Activated naive CD4-positive, alpha-beta T cell treated with anti-CD3 and anti-CD28 coated beads, Interleukin-2, amount 10 ng/mL, durations not matched to agents 7 days and 5 days (primary cell): Measurements from ENCODE around the gene RHOG.

Source experiments
- CTCF ChIA-PET: fragments of 350-600 bp; sonication (Branson Sonifier 250); formaldehyde crosslinking; loops from one replicate; lab custom pipeline; 2021; ENCODE audit warnings: antibody characterized with exemption; lab: Charles Lee
- DNase-seq: peaks from one replicate; pipeline ENCODE4 v3.0.0-alpha.2; 2020
- H3K27ac Mint-ChIP-seq: one replicate; pipeline ENCODE4 v1.8.0; 2021; ENCODE audit warnings: mild to moderate bottlenecking, moderate library complexity, mixed read lengths
- H3K27me3 Mint-ChIP-seq: one replicate; pipeline ENCODE4 v1.8.0; 2021; ENCODE audit warnings: mild to moderate bottlenecking, mixed read lengths
- H3K36me3 Mint-ChIP-seq: one replicate; pipeline ENCODE4 v1.8.0; 2021; ENCODE audit warnings: mixed read lengths
- H3K4me1 Mint-ChIP-seq: one replicate; pipeline ENCODE4 v1.8.0; 2021; ENCODE audit warnings: mixed read lengths
- H3K4me3 Mint-ChIP-seq: one replicate; pipeline ENCODE4 v1.8.0; 2021; ENCODE audit warnings: mild to moderate bottlenecking, moderate library complexity, mixed read lengths
- H3K9me3 Mint-ChIP-seq: one replicate; pipeline ENCODE4 v1.8.0; 2021; ENCODE audit warnings: mixed read lengths

Gene RHOG

DNA sequence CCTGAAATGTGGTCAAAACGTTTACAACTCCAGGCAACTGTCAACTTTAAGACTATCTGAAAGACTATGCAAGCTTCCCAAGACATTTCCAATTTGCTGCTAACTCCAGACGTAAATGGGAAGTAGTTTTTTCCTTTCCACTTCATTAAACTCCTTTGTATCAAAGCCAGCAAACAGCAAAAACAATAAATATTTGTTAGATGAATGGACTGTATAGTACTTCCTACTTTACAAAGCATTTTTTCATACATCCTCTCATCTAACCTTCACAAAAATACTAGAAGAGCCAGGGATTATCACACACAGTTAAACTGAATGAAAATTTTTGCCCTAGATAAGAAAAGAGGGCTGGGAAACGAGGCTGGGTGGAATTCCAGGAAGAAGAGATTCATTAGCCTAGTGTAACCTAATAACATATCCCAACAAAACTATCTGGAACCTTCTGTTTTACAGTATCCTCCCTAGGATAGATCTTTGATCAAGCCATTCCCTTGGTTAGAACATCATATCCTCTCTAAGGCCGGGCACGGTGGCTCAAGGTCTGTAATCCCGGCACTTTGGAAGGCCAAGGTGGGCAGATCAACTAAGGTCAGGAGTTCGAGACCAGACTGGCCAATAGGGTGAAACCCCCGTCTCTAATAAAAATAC lies 53.9 kb downstream of the RHOG start:
- H3K27me3 Mint-ChIP-seq: no peaks in the 10 kb centered on the region
- no peak overlapping the region for H3K4me3 Mint-ChIP-seq
- no peak for DNase-seq
- H3K9me3 Mint-ChIP-seq: no peaks in the 10 kb centered on the region
- H3K36me3 Mint-ChIP-seq: peaks cover 27% of the 10 kb centered on the region
- CTCF ChIA-PET: interaction anchor here (4.9 kb wide), 1 partner anchor 21 kb away, joined by 34 read pairs; the partner anchor contains the start of gene PGAP2
- H3K4me1 Mint-ChIP-seq: peaks cover 65% of the 10 kb centered on the region
- peak overlapping the region; percentile 78 for H3K27ac Mint-ChIP-seq

DNA sequence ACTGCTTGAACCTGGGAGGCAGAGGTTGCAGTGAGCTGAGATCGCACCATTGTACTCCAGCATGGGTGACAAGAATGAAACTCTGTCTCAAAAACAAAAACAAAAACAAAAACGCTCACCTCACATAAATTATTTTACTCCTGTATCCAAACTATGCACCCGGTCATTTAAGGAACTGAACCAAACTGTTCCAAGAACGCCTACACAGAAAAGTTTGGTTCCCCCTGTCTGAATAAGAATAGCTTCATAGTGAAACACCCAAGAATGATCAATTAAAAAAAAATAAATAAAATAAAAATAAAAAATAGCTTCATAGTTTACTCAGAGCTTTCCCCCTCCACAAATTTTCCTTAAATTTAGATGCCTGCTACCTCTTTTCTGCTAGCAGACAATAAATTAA lies 57.1 kb downstream of the RHOG start:
- no peaks in the 10 kb centered on the region for H3K27me3 Mint-ChIP-seq
- peak overlapping the region; percentile 61 for H3K27ac Mint-ChIP-seq
- no peaks in the 10 kb centered on the region for H3K9me3 Mint-ChIP-seq
- peaks cover 35% of the 10 kb centered on the region for H3K36me3 Mint-ChIP-seq
- peaks cover 64% of the 10 kb centered on the region for H3K4me1 Mint-ChIP-seq
- DNase-seq: no peak
- CTCF ChIA-PET: interaction anchor here (4.9 kb wide), 1 partner anchor 25 kb away, joined by 34 read pairs; the partner anchor contains the start of gene PGAP2
- H3K4me3 Mint-ChIP-seq: no peak overlapping the region

DNA sequence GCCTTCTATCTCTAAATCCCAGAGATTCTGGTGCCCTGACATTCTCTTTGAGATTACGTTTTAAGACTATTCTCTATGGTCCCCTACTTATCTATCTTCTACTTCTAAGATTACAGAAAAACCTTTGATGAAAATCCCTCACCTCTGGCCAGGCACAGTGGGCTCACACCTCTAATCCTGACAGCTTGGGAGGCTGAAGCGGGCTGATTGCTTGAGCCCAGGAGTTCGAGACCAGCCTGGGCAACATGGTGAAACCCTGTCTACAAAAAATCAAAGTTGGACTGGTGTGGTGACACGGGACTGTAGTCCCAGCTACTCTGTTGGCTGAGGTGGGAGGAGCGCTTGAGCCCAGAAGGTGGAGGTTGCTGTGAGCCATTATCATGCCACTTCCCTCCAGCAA lies 57.8 kb downstream of the RHOG start:
- Mint-ChIP-seq H3K27me3 (no peaks in the 10 kb centered on the region), H3K4me1 (peaks cover 63% of the 10 kb centered on the region), H3K4me3 (no peak overlapping the region), H3K27ac (no peak overlapping the region), H3K9me3 (no peaks in the 10 kb centered on the region), H3K36me3 (peaks cover 38% of the 10 kb centered on the region)
- CTCF ChIA-PET: interaction anchor here (4.9 kb wide), 1 partner anchor 25 kb away, joined by 34 read pairs; the partner anchor contains the start of gene PGAP2
- no peak for DNase-seq

DNA sequence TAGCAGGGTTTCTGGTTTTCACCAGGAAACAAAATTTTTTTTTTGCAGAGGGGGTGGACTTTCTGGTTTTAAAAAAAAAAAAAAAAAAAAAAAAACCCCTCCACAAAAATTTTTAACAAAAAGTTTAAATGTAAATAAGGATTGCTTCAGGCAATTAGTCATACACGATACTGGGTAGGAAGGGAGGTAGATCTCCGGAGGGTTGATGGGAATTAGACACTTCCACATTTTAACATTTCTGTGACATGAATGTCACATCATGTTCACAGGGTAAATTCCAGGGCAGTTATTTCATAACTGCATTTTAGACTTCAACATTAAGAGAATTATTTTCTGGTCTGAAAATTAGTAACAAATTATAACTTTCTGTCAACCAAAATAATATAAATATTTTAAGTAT lies 59.3 kb downstream of the RHOG start:
- peaks cover 40% of the 10 kb centered on the region for H3K36me3 Mint-ChIP-seq
- H3K27ac Mint-ChIP-seq: peak overlapping the region; percentile 77
- CTCF ChIA-PET: interaction anchor here (0.8 kb wide), 1 partner anchor 26 kb away, joined by 4 read pairs; no protein-coding TSS in a partner anchor
- no peak overlapping the region for H3K4me3 Mint-ChIP-seq
- no peaks in the 10 kb centered on the region for H3K27me3 Mint-ChIP-seq
- DNase-seq: no peak
- peaks cover 48% of the 10 kb centered on the region for H3K4me1 Mint-ChIP-seq
- no peaks in the 10 kb centered on the region for H3K9me3 Mint-ChIP-seq
